HEK293 (cell line): ENCODE data around the gene OR5F1.

Source experiments
- REPIN1 ChIP-seq: fragments of 450-650 bp; formaldehyde crosslinking; IDR thresholded peaks from 2 replicates; pipeline ENCODE4 v1.5.1; 2017; ENCODE audit warnings: missing biosample characterization, missing genetic modification characterization, low read depth
- ZBTB1 ChIP-seq: fragments of 450-650 bp; formaldehyde crosslinking; IDR thresholded peaks from 2 replicates; pipeline ENCODE4 v1.5.1; 2016; ENCODE audit warnings: missing biosample characterization, missing genetic modification characterization
- ZNF221 ChIP-seq: fragments of 450-650 bp; formaldehyde crosslinking; IDR thresholded peaks from 2 replicates; pipeline ENCODE4 v1.5.1; 2017; ENCODE audit warnings: missing biosample characterization, missing genetic modification characterization, borderline replicate concordance
- ZNF843 ChIP-seq: fragments of 450-650 bp; formaldehyde crosslinking; IDR thresholded peaks from 2 replicates; pipeline ENCODE4 v1.5.1; 2016; ENCODE audit warnings: missing biosample characterization, missing genetic modification characterization
- TF ChIP-seq, protein P1 (sequence below): fragments of 450-650 bp; formaldehyde crosslinking; IDR thresholded peaks from 2 replicates; pipeline ENCODE4 v1.5.0; 2017; ENCODE audit warnings: missing biosample characterization, missing genetic modification characterization, borderline replicate concordance
- TF ChIP-seq, protein P2 (sequence below): fragments of 450-650 bp; formaldehyde crosslinking; IDR thresholded peaks from 2 replicates; pipeline ENCODE4 v1.5.1; 2016; ENCODE audit warnings: missing biosample characterization, missing genetic modification characterization
- TF ChIP-seq, protein P3 (sequence below): fragments of 450-650 bp; formaldehyde crosslinking; IDR thresholded peaks from 2 replicates; pipeline ENCODE4 v1.5.1; 2016; ENCODE audit warnings: missing biosample characterization, missing genetic modification characterization, borderline replicate concordance
- TF ChIP-seq, protein P4 (sequence below): sonication (generic); formaldehyde crosslinking; IDR thresholded peaks from 2 replicates; pipeline ENCODE4 v1.8.1; 2022; ENCODE audit warnings: mild to moderate bottlenecking, moderate library complexity, missing genetic modification reagents
- TF ChIP-seq, protein P5 (sequence below): fragments of 450-650 bp; formaldehyde crosslinking; optimal IDR thresholded peaks from 2 replicates; pipeline ENCODE3; 2016; ENCODE audit warnings: missing biosample characterization, mild to moderate bottlenecking, missing genetic modification characterization

DNA sequence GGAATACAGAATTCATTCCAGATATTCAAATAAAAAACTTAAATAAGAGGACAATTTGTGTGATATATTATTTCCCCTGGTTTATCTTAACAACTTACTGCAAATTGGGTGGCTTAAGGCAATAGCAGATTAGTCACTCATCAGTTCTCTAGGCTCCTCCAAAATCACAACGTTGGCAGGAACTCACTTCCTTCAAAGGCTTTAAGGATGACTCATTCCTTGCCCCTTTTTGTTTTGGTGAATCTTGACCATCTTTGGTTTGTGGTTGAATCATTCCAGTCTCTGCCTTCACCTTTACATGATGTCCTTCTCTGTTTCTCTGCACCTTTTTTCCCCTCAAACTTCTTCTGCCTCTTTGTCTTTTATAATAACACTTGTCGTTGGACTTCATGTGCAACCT is 28.0 kb downstream of the OR5F1 start:
- no peak for TF ChIP-seq ZBTB1
- TF ChIP-seq, protein P1, sequence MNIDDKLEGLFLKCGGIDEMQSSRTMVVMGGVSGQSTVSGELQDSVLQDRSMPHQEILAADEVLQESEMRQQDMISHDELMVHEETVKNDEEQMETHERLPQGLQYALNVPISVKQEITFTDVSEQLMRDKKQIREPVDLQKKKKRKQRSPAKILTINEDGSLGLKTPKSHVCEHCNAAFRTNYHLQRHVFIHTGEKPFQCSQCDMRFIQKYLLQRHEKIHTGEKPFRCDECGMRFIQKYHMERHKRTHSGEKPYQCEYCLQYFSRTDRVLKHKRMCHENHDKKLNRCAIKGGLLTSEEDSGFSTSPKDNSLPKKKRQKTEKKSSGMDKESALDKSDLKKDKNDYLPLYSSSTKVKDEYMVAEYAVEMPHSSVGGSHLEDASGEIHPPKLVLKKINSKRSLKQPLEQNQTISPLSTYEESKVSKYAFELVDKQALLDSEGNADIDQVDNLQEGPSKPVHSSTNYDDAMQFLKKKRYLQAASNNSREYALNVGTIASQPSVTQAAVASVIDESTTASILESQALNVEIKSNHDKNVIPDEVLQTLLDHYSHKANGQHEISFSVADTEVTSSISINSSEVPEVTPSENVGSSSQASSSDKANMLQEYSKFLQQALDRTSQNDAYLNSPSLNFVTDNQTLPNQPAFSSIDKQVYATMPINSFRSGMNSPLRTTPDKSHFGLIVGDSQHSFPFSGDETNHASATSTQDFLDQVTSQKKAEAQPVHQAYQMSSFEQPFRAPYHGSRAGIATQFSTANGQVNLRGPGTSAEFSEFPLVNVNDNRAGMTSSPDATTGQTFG (tag by site-specific recombination) = no peak
- no peak for TF ChIP-seq ZNF221 (tag by site-specific recombination)
- TF ChIP-seq, protein P2, sequence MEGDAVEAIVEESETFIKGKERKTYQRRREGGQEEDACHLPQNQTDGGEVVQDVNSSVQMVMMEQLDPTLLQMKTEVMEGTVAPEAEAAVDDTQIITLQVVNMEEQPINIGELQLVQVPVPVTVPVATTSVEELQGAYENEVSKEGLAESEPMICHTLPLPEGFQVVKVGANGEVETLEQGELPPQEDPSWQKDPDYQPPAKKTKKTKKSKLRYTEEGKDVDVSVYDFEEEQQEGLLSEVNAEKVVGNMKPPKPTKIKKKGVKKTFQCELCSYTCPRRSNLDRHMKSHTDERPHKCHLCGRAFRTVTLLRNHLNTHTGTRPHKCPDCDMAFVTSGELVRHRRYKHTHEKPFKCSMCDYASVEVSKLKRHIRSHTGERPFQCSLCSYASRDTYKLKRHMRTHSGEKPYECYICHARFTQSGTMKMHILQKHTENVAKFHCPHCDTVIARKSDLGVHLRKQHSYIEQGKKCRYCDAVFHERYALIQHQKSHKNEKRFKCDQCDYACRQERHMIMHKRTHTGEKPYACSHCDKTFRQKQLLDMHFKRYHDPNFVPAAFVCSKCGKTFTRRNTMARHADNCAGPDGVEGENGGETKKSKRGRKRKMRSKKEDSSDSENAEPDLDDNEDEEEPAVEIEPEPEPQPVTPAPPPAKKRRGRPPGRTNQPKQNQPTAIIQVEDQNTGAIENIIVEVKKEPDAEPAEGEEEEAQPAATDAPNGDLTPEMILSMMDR = no peak
- TF ChIP-seq, protein P3, sequence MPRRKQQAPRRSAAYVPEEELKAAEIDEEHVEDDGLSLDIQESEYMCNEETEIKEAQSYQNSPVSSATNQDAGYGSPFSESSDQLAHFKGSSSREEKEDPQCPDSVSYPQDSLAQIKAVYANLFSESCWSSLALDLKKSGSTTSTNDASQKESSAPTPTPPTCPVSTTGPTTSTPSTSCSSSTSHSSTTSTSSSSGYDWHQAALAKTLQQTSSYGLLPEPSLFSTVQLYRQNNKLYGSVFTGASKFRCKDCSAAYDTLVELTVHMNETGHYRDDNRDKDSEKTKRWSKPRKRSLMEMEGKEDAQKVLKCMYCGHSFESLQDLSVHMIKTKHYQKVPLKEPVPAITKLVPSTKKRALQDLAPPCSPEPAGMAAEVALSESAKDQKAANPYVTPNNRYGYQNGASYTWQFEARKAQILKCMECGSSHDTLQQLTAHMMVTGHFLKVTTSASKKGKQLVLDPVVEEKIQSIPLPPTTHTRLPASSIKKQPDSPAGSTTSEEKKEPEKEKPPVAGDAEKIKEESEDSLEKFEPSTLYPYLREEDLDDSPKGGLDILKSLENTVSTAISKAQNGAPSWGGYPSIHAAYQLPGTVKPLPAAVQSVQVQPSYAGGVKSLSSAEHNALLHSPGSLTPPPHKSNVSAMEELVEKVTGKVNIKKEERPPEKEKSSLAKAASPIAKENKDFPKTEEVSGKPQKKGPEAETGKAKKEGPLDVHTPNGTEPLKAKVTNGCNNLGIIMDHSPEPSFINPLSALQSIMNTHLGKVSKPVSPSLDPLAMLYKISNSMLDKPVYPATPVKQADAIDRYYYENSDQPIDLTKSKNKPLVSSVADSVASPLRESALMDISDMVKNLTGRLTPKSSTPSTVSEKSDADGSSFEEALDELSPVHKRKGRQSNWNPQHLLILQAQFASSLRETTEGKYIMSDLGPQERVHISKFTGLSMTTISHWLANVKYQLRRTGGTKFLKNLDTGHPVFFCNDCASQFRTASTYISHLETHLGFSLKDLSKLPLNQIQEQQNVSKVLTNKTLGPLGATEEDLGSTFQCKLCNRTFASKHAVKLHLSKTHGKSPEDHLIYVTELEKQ (tag by site-specific recombination) = no peak
- TF ChIP-seq, protein P4, sequence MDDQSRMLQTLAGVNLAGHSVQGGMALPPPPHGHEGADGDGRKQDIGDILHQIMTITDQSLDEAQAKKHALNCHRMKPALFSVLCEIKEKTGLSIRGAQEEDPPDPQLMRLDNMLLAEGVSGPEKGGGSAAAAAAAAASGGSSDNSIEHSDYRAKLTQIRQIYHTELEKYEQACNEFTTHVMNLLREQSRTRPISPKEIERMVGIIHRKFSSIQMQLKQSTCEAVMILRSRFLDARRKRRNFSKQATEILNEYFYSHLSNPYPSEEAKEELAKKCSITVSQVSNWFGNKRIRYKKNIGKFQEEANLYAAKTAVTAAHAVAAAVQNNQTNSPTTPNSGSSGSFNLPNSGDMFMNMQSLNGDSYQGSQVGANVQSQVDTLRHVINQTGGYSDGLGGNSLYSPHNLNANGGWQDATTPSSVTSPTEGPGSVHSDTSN = no peak
- TF ChIP-seq REPIN1 = no peak
- no peak for TF ChIP-seq ZNF843 (tag by site-specific recombination)
- TF ChIP-seq, protein P5, sequence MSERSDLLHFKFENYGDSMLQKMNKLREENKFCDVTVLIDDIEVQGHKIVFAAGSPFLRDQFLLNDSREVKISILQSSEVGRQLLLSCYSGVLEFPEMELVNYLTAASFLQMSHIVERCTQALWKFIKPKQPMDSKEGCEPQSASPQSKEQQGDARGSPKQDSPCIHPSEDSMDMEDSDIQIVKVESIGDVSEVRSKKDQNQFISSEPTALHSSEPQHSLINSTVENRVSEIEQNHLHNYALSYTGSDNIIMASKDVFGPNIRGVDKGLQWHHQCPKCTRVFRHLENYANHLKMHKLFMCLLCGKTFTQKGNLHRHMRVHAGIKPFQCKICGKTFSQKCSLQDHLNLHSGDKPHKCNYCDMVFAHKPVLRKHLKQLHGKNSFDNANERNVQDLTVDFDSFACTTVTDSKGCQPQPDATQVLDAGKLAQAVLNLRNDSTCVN = no peak
